KMS-11 (cell line): Measurements from ENCODE around the gene KIZ.

Experiments
- H2AFZ ChIP-seq: fragments of 200-600 bp; sonication (generic); 2 replicates; pipeline ENCODE4 v1.6.1; 2016; ENCODE audit warnings: antibody characterized with exemption, mixed run types, low read depth
- H3K27ac ChIP-seq: fragments of 200-600 bp; sonication (generic); 2 replicates; pipeline ENCODE4 v1.6.1; 2016; ENCODE audit warnings: mild to moderate bottlenecking, mixed run types
- H3K27me3 ChIP-seq: fragments of 200-600 bp; sonication (generic); 2 replicates; pipeline ENCODE4 v1.6.1; 2017; ENCODE audit warnings: mild to moderate bottlenecking, low read depth, mixed run types, moderate library complexity; ENCODE audit not compliant: insufficient read depth
- H3K36me3 ChIP-seq: fragments of 200-600 bp; sonication (generic); 2 replicates; pipeline ENCODE4 v1.6.1; 2017; ENCODE audit warnings: mild to moderate bottlenecking, mixed run types; ENCODE audit not compliant: insufficient read depth
- H3K4me1 ChIP-seq: fragments of 200-600 bp; sonication (generic); 2 replicates; pipeline ENCODE4 v1.6.1; 2016; ENCODE audit warnings: mild to moderate bottlenecking, low read depth, mixed run types; ENCODE audit not compliant: poor library complexity, severe bottlenecking
- H3K4me2 ChIP-seq: fragments of 200-600 bp; sonication (generic); 2 replicates; pipeline ENCODE4 v1.7.0; 2016; ENCODE audit warnings: mild to moderate bottlenecking, mixed run types
- H3K4me3 ChIP-seq: fragments of 200-600 bp; sonication (generic); IDR thresholded peaks from 2 replicates; pipeline ENCODE4 v1.6.1; 2017; ENCODE audit warnings: low read depth, low read length, mixed read lengths; ENCODE audit not compliant: insufficient read depth
- H3K79me2 ChIP-seq: fragments of 200-600 bp; sonication (generic); 2 replicates; pipeline ENCODE4 v1.6.1; 2016; ENCODE audit warnings: low read depth, mixed run types; ENCODE audit not compliant: insufficient read depth
- H3K9ac ChIP-seq: fragments of 200-600 bp; sonication (generic); 2 replicates; pipeline ENCODE4 v1.6.1; 2016; ENCODE audit warnings: mild to moderate bottlenecking, mixed run types
- H4K20me1 ChIP-seq: fragments of 200-600 bp; sonication (generic); 2 replicates; pipeline ENCODE4 v1.6.1; 2016; ENCODE audit warnings: mild to moderate bottlenecking, mixed run types; ENCODE audit not compliant: insufficient read depth
- TF ChIP-seq, protein P1 (sequence below): fragments of 200-600 bp; sonication (generic); conservative IDR thresholded peaks from 2 replicates; pipeline ENCODE4 v1.6.1; 2017; ENCODE audit warnings: low read depth, mild to moderate bottlenecking, antibody characterized with exemption, low read length, moderate library complexity, mixed read lengths

KIZ gene

DNA sequence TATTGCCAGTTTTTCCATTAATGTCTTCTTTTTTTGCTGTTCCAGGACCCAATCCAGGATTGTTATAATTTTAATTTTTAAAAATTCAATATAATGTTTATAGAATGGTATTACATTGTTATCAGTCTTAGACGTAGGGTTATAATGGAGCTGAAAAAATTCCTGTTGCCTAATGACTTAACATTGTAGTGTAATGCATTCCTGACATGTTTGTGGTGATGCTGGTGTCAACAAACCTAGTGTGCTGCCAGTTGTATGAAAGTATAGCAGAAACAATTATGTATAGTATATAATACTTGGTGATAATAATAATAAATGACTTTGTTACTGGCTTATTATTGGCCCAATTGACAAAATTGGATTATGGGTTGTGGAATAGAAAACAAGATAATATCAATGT is 30.4 kb downstream of the KIZ start:
- Histone ChIP-seq H3K36me3 (no peaks in the 10 kb centered on the region), H3K4me2 (no peak overlapping the region), H3K9ac (no peak overlapping the region), H3K4me3 (no peak overlapping the region), H2AFZ (no peak overlapping the region), H3K27ac (no peak overlapping the region), H3K79me2 (no peaks in the 10 kb centered on the region), H3K4me1 (no peaks in the 10 kb centered on the region), H3K27me3 (no peaks in the 10 kb centered on the region), H4K20me1 (no peaks in the 10 kb centered on the region)
- TF ChIP-seq, protein P1, sequence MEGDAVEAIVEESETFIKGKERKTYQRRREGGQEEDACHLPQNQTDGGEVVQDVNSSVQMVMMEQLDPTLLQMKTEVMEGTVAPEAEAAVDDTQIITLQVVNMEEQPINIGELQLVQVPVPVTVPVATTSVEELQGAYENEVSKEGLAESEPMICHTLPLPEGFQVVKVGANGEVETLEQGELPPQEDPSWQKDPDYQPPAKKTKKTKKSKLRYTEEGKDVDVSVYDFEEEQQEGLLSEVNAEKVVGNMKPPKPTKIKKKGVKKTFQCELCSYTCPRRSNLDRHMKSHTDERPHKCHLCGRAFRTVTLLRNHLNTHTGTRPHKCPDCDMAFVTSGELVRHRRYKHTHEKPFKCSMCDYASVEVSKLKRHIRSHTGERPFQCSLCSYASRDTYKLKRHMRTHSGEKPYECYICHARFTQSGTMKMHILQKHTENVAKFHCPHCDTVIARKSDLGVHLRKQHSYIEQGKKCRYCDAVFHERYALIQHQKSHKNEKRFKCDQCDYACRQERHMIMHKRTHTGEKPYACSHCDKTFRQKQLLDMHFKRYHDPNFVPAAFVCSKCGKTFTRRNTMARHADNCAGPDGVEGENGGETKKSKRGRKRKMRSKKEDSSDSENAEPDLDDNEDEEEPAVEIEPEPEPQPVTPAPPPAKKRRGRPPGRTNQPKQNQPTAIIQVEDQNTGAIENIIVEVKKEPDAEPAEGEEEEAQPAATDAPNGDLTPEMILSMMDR = no peak

DNA sequence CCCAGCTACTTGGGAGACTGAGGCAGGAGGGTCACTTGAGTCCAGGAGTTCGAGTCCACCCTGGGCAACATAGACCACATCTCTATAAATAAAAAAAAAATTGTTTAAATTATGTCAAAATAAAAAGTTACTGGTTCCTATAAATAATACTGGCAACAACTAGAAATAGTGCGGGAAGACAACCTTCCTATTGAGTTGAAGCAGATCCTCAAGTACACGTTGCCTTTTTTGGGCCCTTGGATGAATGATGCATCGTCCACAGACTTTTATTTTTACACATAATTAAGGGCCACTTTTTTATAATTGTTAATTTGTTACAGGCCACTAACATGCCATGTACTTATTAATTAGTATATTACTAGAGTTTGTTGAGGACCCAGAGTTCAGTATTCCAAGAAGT is 31.1 kb downstream of the KIZ start:
- H3K4me3 ChIP-seq = no peak overlapping the region
- no peak overlapping the region for H2AFZ ChIP-seq
- H3K27me3 ChIP-seq = no peaks in the 10 kb centered on the region
- no peak overlapping the region for H3K27ac ChIP-seq
- H4K20me1 ChIP-seq = no peaks in the 10 kb centered on the region
- H3K4me1 ChIP-seq = no peaks in the 10 kb centered on the region
- H3K9ac ChIP-seq = no peak overlapping the region
- H3K79me2 ChIP-seq = no peaks in the 10 kb centered on the region
- no peak overlapping the region for H3K4me2 ChIP-seq
- TF ChIP-seq, protein P1 = no peak
- no peaks in the 10 kb centered on the region for H3K36me3 ChIP-seq

DNA sequence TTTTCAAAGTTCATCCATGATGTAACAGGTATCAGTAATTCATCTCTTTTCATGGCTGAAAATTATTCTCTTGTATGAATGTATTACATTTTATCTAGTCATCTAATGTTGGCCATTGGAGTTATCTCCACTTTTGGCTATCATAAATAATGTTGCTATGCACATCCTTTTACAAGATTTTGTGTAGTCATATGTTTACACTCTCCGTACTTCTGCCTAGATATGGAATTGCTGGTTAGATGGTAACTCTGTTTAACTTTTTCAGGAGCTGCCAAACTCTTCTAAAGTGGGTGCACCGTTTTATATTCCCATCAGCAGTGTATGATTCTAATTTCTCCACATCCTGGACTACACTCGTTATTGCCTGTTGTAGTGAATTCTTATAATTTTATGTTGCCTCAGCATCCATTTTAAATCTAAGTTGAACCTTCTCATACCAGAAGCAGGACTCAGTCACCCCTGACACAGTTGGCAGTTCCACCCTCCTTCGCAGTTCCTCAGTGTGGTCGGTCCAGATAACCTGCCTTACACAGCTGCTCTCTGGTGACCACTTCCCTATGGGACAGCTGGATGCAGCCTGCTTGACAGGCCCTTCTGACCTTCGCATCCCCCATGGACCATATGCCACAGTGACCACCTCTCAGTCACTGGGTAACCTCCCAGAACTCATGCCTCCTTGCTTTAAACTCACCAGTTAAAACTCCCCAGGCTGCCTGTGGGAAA is 33.9 kb downstream of the KIZ start:
- Histone ChIP-seq H2AFZ (no peak overlapping the region), H3K4me2 (no peak overlapping the region), H3K27me3 (no peaks in the 10 kb centered on the region), H3K4me3 (no peak overlapping the region), H3K79me2 (no peaks in the 10 kb centered on the region), H3K9ac (no peak overlapping the region), H3K4me1 (no peaks in the 10 kb centered on the region), H3K36me3 (no peaks in the 10 kb centered on the region), H3K27ac (no peak overlapping the region), H4K20me1 (no peaks in the 10 kb centered on the region)
- TF ChIP-seq, protein P1 = no peak

DNA sequence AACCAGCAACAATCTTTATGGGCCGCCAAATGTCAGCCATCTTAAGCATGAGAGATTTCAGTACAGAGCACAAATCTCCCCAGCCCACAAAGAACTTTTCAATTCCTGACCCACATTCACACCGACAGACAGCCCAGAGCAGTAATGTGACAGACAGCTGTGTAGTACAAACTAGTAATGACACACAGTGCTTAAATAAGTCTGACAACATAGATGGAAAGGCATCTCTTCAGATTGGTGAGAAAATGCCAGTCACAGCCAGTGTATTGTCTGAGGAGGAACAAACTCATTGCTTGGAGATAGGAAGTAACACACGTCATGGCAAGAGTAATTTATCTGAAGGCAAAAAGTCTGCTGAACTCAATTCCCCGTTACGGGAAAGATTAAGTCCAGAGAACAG is 36.0 kb downstream of the KIZ start:
- Histone ChIP-seq H2AFZ (no peak overlapping the region), H3K9ac (no peak overlapping the region), H3K4me1 (peaks cover 6% of the 10 kb centered on the region), H3K4me3 (no peak overlapping the region), H3K79me2 (no peaks in the 10 kb centered on the region), H3K36me3 (no peaks in the 10 kb centered on the region), H3K27me3 (no peaks in the 10 kb centered on the region), H3K27ac (no peak overlapping the region), H4K20me1 (no peaks in the 10 kb centered on the region), H3K4me2 (no peak overlapping the region)
- TF ChIP-seq, protein P1 = no peak
